SJCRH30 (cell line): ENCODE measurements around the gene LTBP1. TPM values are rescaled to one million over a fixed set of nuclear protein-coding genes. Genes with fewer than 3 reads are reported as not detected.

Source experiments
- DNase-seq, 2 experiments: peaks; one replicate each; pipeline ENCODE4 v3.0.0-alpha.2; 2015 to 2020
- H3K27ac ChIP-seq: fragments of 250-450 bp; sonication (Bioruptor Pico); 2 replicates; pipeline ENCODE4 v1.5.1; 2020; ENCODE audit warnings: mild to moderate bottlenecking, moderate library complexity
- H3K27me3 ChIP-seq: fragments of 250-450 bp; sonication (Bioruptor Pico); 2 replicates; pipeline ENCODE4 v1.5.1; 2020; ENCODE audit warnings: mild to moderate bottlenecking, moderate library complexity
- H3K36me3 ChIP-seq: fragments of 250-450 bp; sonication (Bioruptor Pico); 2 replicates; pipeline ENCODE4 v1.5.1; 2020; ENCODE audit warnings: mild to moderate bottlenecking, moderate library complexity
- H3K4me1 ChIP-seq: fragments of 250-450 bp; sonication (Bioruptor Pico); 2 replicates; pipeline ENCODE4 v1.5.1; 2020; ENCODE audit warnings: mild to moderate bottlenecking, moderate library complexity
- H3K4me3 ChIP-seq: fragments of 250-450 bp; sonication (Bioruptor Pico); 2 replicates; pipeline ENCODE4 v1.5.1; 2020; ENCODE audit warnings: mild to moderate bottlenecking, moderate library complexity
- H3K9me3 ChIP-seq: fragments of 250-450 bp; sonication (Bioruptor Pico); replicated peaks from 2 replicates; pipeline ENCODE4 v1.5.1; 2020; ENCODE audit warnings: mild to moderate bottlenecking, moderate library complexity
- total RNA-seq: library from RNA; depleted of rRNA; stranded (reverse); fragments of >200 nt; shearing (Covaris generic); gene quantifications from 2 replicates; pipeline ENCODE4 v1.2.3, GENCODE V29; 2014

Gene LTBP1
- total RNA-seq, 1 experiment from 2014 or later, result 63.1 TPM

GRCh38 chr2:33093283-33093993, 146.7 kb downstream of the LTBP1 start:
- no peak for DNase-seq
- no peaks in the 10 kb centered on the region for H3K27me3 ChIP-seq
- no peaks in the 10 kb centered on the region for H3K9me3 ChIP-seq
- H3K27ac ChIP-seq, result no peak overlapping the region
- no peak overlapping the region for H3K4me3 ChIP-seq
- H3K4me1 ChIP-seq, result no peaks in the 10 kb centered on the region
- no peaks in the 10 kb centered on the region; the same call in 1 of the 2 replicates for H3K36me3 ChIP-seq

DNA sequence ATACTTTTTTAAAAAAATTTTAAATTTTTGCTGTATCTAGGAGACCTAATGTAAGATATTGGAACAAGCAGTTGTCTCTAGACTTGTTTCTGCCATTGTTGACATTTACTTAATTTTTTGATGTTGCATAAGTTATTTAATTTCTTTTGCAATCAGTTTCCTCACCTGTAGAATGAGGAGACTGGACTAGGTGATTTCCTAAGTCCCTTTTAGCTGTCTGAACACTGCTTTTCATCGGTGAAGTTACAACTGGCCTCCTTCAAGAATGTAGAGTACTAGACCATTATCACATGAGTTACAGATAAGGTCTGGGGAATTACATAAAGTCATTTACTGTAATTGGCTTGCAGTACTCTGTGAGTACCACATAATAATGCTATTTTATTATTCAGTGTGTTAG, 147.6 kb downstream of the LTBP1 start:
- Histone ChIP-seq H3K36me3 (no peaks in the 10 kb centered on the region; the same call in 1 of the 2 replicates), H3K9me3 (no peaks in the 10 kb centered on the region), H3K27me3 (no peaks in the 10 kb centered on the region), H3K4me3 (no peak overlapping the region), H3K4me1 (no peaks in the 10 kb centered on the region), H3K27ac (no peak overlapping the region)
- no peak for DNase-seq

- no peak for DNase-seq
- Histone ChIP-seq H3K4me3 (no peak overlapping the region), H3K36me3 (no peaks in the 10 kb centered on the region; the same call in 1 of the 2 replicates), H3K27me3 (no peaks in the 10 kb centered on the region), H3K9me3 (no peaks in the 10 kb centered on the region), H3K27ac (no peak overlapping the region), H3K4me1 (peaks cover 9% of the 10 kb centered on the region)
These were observed 153.2 kb downstream of the LTBP1 start for GRCh38 chr2:33099989-33100388.

DNA sequence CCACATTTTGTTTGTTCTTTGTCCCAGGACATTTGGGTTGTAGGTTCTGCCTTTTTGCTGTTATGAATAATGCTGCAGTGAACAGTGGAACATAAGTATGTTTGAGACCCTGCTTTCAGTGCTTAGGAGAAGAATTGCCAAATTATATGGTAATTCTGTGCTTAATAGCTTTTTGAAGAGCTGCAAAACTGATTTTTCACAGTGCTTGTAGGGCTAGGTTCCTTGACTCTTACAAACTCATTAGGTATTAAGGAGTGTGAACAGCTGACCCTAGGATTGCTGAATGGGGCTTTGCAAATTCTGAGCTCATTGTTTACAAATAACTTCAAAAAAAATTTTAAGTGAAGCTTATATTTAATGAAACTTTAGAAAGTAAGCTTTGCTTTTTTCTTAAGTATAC, 154.2 kb downstream of the LTBP1 start:
- Histone ChIP-seq H3K4me3 (no peak overlapping the region), H3K4me1 (peaks cover 9% of the 10 kb centered on the region), H3K27me3 (no peaks in the 10 kb centered on the region), H3K36me3 (no peaks in the 10 kb centered on the region; the same call in 1 of the 2 replicates), H3K27ac (no peak overlapping the region; the same call in 1 of the 2 replicates), H3K9me3 (no peaks in the 10 kb centered on the region)
- peak in 1 of 2 experiments; percentile 23 for DNase-seq

DNA sequence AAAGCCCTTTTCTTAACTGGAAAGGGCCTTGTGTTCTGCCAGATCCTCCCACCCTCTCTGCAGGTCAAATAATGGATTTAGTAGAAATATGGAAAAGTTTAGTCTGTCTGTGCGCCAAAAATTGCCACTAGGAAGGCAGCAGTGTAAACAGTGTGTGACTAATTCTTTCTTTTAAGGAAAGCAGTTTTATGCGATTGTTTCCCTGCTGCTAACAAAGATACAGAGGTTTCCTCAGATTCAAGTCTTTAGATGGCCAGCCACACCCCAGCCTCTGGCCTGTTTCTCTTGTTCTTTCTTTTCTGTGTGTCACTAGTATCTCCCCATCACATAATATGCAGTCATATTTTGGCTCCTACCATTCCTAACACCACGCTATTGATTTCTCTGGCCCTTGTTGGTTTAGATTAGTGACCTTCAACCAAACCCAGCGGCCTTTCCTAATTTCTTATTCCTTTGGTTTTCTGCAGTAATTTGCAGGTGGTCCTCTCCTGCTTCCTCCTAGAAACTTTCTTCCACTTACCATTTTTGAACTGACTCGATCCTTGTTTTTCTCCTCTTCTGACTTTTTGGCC, 157.4 kb downstream of the LTBP1 start:
- H3K9me3 ChIP-seq, result no peaks in the 10 kb centered on the region
- H3K27ac ChIP-seq, result no peak overlapping the region
- H3K4me3 ChIP-seq, result no peak overlapping the region
- H3K27me3 ChIP-seq, result no peaks in the 10 kb centered on the region
- no peaks in the 10 kb centered on the region for H3K36me3 ChIP-seq
- H3K4me1 ChIP-seq, result peaks cover 17% of the 10 kb centered on the region
- no peak for DNase-seq

GRCh38 chr2:33104726-33105125, 158.0 kb downstream of the LTBP1 start:
- Histone ChIP-seq H3K36me3 (no peaks in the 10 kb centered on the region), H3K4me1 (peaks cover 18% of the 10 kb centered on the region), H3K9me3 (no peaks in the 10 kb centered on the region), H3K27me3 (no peaks in the 10 kb centered on the region), H3K4me3 (no peak overlapping the region), H3K27ac (no peak overlapping the region)
- no peak for DNase-seq

- Histone ChIP-seq H3K27me3 (no peaks in the 10 kb centered on the region), H3K4me1 (peaks cover 12% of the 10 kb centered on the region), H3K27ac (no peak overlapping the region), H3K9me3 (no peaks in the 10 kb centered on the region), H3K36me3 (no peaks in the 10 kb centered on the region; the same call in 1 of the 2 replicates), H3K4me3 (no peak overlapping the region)
- no peak for DNase-seq
These were observed 159.4 kb downstream of the LTBP1 start for GRCh38 chr2:33106115-33106514.

GRCh38 chr2:33107690-33108482, 161.1 kb downstream of the LTBP1 start:
- Histone ChIP-seq H3K27ac (no peak overlapping the region), H3K4me3 (no peak overlapping the region), H3K27me3 (no peaks in the 10 kb centered on the region), H3K9me3 (no peaks in the 10 kb centered on the region), H3K4me1 (peaks cover 9% of the 10 kb centered on the region; the same call in 1 of the 2 replicates), H3K36me3 (no peaks in the 10 kb centered on the region; the same call in 1 of the 2 replicates)
- DNase-seq, result no peak

DNA sequence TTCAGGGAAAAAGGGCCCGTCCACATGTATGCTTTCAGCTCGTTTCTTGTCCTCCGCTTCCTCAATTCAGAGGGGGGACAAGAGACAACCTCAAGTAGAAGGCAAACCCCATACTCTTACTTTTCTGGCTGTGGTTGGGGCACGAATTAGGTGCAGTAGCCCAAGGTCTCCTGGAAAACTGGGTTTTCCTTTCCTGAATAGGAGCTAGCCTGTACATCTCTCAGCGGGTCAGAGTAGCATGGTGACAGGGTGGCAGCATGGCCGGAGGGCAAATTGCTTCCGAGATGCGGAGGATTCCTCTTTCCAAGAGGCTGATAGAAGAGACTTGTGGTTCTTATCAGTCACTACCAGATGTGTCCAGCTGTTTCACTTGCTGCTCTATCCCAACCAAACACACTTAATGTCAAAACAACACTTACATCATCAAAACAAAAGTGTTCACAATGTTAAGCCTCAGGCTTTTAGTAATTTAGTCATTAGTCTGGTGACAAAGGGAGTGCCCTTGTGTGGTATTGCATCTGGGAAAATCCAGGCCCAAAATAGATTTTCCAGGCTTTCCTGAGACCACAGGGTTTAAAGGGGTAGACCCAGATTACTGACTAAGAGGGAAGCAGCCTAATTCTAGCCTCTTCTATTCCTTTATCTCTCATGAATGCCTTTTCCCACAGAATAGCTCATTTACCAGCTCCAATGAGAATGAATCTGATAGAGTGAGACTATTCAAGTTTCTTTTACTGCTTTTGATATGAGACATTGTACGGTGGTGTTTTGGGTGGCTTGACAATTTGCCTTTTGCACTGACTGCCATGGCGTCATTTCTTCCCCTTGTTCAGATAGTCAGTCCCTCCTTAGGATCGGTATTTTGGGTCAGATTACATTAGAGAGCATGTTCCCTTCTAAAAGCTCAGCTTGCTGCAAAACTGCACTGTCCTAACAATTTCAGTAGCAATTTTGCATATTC, 162.0 kb downstream of the LTBP1 start:
- Histone ChIP-seq H3K9me3 (no peaks in the 10 kb centered on the region), H3K27me3 (no peaks in the 10 kb centered on the region), H3K27ac (no peak overlapping the region), H3K4me1 (peaks cover 9% of the 10 kb centered on the region; the same call in 1 of the 2 replicates), H3K36me3 (no peaks in the 10 kb centered on the region; the same call in 1 of the 2 replicates), H3K4me3 (no peak overlapping the region)
- peak; percentile 17 to 39 for DNase-seq

DNA sequence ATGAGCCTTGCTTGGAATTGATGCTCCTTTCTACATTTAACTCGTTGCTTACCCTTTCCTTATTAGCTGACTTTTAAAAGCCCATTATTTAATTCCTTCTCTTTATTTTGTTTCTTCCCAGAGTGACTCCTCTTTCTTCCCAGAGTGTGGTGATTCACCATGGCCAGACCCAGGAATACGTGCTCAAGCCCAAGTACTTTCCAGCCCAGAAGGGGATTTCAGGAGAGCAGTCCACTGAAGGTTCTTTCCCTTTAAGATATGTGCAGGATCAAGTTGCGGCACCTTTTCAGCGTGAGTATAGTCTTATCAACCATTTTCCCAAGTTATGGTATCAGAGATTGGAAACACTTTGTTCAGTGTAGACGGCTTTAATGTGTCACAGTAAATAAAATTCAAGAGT, 163.7 kb downstream of the LTBP1 start:
- no peak overlapping the region for H3K4me3 ChIP-seq
- no peaks in the 10 kb centered on the region for H3K27me3 ChIP-seq
- DNase-seq, result no peak
- no peaks in the 10 kb centered on the region for H3K9me3 ChIP-seq
- H3K27ac ChIP-seq, result no peak overlapping the region
- no peaks in the 10 kb centered on the region; the same call in 1 of the 2 replicates for H3K36me3 ChIP-seq
- H3K4me1 ChIP-seq, result peaks cover 9% of the 10 kb centered on the region; the same call in 1 of the 2 replicates

DNA sequence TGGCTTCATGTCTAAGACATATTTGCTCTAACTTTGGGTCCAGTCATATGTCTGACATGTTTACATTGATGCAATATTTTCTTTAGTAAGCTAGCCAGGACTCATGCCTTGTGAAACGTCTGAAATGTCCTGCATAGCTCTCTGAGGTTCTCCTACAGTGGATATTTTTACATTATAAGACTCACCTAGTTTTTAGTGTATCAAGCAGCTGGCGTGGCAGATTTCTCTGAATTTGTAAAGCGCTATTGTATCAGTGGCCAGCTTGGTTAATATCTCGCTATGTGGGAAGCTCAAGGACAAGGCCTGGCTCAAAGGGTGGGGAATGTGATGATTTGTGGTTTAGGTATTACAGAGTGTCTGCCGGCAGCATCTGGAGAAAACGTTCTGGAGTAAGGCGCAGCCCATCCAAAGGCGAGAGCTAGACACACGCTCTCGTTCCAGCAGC, 164.3 kb downstream of the LTBP1 start:
- Histone ChIP-seq H3K4me1 (peaks cover 9% of the 10 kb centered on the region; the same call in 1 of the 2 replicates), H3K27me3 (no peaks in the 10 kb centered on the region), H3K36me3 (no peaks in the 10 kb centered on the region; the same call in 1 of the 2 replicates), H3K27ac (no peak overlapping the region), H3K9me3 (no peaks in the 10 kb centered on the region), H3K4me3 (no peak overlapping the region)
- no peak for DNase-seq

DNA sequence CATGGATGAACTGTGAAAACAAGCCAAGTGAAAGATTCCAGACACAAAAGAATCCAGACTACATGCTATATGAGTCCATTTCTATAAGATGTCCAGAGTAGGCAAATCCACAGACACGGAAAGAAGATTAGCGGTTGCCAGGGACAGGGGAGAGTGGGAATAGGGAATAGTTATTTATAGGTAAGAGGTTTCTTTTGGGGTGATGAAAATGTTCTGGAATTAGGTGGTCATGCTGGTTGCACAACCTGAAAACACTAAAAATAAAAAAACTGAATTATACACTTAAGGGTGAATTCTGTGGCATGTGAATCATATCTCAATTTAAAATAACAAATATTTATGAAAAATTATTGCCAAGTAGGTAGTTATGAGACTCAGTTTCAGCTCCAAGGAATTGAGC, 168.4 kb downstream of the LTBP1 start:
- H3K27ac ChIP-seq, result no peak overlapping the region
- no peak for DNase-seq
- no peaks in the 10 kb centered on the region; the same call in 1 of the 2 replicates for H3K36me3 ChIP-seq
- no peaks in the 10 kb centered on the region for H3K27me3 ChIP-seq
- no peaks in the 10 kb centered on the region for H3K9me3 ChIP-seq
- no peak overlapping the region for H3K4me3 ChIP-seq
- H3K4me1 ChIP-seq, result no peaks in the 10 kb centered on the region

- no peak overlapping the region for H3K27ac ChIP-seq
- no peaks in the 10 kb centered on the region; the same call in 1 of the 2 replicates for H3K36me3 ChIP-seq
- no peak for DNase-seq
- no peak overlapping the region for H3K4me3 ChIP-seq
- no peaks in the 10 kb centered on the region for H3K27me3 ChIP-seq
- no peaks in the 10 kb centered on the region for H3K4me1 ChIP-seq
- no peaks in the 10 kb centered on the region for H3K9me3 ChIP-seq
These were observed 169.0 kb downstream of the LTBP1 start for GRCh38 chr2:33115728-33116127.

GRCh38 chr2:33116799-33117198, 170.0 kb downstream of the LTBP1 start:
- Histone ChIP-seq H3K27me3 (no peaks in the 10 kb centered on the region), H3K9me3 (no peaks in the 10 kb centered on the region), H3K4me3 (no peak overlapping the region), H3K27ac (no peak overlapping the region), H3K36me3 (no peaks in the 10 kb centered on the region), H3K4me1 (no peaks in the 10 kb centered on the region)
- no peak for DNase-seq
